GM19397 (cell line): Measurements from ENCODE around the gene KCTD5.

ENCODE experiments used
- ATAC-seq: cut with Tn5 transposase; IDR thresholded peaks from one replicate; pipeline ENCODE4 v1.9.1; 2021; ENCODE audit warnings: mild to moderate bottlenecking, moderate library complexity; ENCODE audit not compliant: unreplicated experiment

Gene KCTD5

DNA sequence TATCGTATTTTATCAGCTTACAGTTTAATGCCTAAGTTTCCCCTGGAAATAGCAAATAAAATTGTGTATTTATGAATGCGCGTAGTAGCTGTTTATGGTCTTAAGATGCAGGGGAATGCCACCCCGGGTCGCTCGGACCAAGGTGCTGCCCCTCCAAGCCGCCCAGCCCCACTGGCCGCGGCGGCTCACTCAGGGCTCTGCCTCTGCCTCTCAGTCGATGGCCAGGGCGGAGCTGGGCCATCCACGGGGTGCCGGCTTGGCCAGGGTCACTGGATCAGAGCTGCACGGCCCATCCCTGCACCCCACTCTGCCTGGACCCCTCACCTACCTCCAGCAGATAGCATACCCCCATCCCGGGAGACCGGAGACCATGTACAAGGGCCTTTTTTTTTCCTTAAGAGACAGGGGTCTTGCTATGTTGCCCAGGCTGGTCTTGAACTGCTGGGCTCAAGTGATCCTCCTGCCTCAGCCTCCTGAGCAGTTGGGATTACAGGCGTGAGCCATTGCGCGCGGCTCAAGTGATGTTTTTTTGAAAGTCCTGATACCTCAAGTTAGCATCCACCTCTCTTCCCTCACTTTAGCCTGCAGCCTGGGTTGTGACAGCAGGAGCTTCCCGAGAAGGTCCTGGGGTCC lies 26.7 kb downstream of the KCTD5 start:
- ATAC-seq = no peak

DNA sequence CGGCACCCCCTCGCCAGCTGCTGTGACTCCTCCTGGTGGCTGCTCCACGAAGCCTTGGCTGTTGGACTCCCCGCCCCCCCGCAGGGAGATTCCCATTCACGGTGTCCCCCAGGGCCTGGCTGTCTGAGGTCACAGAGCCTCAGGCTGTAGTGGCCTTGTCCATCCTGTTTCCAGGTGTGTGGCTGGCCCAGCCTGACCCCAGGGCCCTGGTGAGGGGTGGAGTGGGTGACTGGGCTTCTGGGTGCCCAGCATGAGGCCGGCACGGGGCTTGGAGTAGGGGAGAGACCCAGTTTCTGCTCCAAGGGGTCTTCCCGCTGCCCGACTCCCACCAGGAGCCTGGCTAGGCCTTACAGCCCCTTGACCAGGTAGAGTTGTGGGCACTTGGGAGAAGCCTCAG lies 27.3 kb downstream of the KCTD5 start:
- ATAC-seq = no peak

DNA sequence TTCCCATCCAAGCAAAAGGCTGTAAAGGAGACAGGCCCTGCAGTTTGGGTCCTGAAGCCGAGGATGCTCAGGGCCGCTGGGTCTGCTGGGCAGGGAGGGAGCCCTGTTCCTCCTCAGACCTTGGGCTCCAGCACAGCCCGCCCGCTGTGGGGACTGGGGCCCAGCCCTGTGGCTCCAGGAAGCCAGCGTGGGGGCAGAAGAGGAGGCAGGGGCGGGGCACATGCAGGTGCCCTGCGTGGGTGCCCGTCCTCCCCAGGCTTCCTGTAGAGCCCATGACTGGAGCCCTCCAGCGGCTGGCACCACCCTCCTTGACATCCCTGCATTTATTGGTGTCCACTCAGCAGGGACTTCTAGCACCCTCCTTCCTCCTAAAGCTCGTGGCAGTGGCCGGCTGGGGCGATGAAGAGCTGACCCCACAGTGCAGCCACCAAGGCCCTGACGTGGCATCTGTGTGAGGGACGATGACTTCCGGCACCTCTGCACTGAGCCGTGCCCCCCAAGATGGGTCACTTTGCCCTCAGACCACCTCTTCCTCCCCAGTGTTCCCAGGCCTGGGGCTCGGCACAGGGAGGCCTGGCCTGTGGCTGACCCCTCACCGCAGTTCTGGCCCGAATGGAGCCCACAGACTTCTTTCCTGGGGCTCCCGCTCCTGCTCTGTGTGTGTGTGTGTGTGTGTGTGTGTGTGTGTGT lies 27.8 kb downstream of the KCTD5 start:
- ATAC-seq = no peak

DNA sequence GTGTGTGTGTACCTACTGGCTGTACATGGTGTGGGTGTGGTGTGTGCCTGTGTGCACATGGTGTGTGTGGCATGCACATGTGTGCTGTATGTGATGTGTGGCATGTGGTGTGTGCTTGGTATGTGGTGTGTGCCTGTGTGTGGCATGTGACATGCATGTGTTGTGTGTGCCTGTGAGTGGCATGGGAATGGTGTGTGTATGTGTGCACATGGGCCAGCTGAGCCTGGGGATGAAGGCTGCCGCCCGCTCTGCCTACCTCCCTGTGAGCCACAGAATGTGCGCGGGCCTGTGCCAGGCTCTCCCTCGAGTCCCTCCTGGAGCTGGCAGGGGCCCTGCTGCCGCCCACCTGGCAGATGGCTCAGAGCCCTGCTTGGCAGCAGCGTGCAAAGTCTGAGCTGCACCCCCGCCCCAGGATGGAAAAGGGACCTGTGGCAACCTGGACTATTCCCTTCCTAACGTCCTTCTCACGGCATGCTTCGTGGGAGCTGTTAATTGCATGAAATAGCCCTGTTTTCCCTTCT lies 28.4 kb downstream of the KCTD5 start:
- no peak for ATAC-seq

DNA sequence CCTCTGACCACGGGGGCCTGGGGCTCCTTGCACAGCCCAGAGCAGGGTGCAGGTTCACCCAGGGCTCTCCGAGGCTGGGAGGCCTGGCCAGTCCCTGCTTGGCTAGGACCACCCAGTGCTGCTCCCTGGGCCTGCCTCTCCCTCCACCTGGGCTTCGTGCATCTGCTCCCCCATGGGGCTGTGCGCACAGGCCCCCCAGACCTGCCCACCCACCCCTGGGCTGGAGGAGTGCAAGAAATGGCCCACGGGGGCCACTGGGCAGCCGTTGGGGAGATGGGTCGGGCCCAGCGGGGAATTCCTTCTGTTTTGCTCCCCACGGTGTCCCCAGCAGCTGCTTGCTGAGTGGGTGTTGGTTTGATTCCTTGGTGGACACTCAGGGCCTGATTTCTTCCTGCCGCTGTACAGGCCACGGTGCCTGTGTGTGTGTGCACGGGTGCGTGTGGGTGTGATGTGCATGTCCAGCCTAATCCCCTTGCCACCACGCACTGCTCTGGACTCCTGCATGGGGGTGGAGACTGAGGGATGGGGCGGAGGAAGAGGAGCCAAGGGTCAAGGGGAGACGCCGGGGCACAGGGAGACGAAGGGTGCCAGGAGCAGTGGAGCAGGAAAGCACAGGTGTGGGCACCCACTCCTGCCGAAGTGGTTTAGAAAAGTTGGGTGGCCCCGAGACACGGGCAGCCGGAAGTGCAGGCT lies 29.2 kb downstream of the KCTD5 start:
- ATAC-seq = no peak

DNA sequence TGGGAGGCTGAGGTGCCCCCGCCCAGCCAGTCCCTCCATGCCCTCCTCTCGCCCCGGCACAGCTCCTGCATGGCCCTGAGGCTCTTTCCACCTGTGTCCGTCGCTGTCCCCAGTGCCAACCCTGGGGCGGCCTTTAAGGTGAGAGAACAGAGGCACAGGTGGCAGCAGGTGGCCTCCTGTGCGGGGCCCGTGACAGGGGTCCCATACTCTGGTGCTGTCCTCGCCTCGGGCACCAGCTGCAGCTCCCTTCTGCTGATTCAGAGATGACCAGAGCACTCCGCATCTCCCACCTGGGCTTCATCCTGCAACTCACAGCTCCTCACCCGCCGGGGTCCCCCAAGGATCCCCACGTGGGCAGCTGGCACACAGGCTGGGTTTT lies 29.7 kb downstream of the KCTD5 start:
- no peak for ATAC-seq

DNA sequence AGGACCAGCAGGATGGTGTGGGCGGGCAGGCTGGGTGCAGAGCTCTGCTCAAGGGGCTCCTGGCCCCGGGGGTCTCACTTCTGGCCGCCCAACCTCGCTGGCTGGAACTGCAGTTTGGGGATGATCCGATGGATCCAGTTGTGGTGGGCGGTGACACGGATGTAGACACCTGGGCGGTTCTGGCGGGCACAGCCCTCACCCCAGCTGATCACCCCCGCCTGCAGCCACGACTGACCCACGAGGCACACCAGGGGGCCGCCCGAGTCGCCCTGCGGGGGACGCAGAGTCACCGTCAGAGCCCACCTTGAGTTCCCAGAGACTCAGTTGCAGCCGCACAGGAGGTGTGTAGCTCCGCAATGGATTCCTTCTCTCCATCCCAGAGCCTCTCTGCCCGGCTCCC lies 30.2 kb downstream of the KCTD5 start:
- ATAC-seq = no peak

DNA sequence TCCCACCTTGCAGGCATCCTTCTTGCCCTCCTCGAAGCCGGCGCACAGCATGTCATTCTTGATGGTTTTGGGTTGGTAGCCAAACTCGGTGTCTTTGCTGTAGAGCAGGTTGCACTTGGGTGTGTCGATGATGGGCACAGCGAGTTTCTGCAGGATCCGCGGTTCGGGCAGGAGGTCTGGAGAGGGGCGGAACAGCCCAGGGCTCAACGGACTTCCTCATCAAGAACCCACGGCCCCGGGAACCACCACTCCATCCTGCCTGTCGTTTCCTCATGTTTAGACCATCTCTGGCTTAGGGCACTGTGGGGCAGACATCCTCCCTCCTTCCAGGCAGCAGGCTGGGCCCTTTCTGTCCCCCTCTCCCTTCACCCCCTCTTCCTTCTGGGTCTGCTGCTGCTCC lies 31.2 kb downstream of the KCTD5 start:
- ATAC-seq = no peak

DNA sequence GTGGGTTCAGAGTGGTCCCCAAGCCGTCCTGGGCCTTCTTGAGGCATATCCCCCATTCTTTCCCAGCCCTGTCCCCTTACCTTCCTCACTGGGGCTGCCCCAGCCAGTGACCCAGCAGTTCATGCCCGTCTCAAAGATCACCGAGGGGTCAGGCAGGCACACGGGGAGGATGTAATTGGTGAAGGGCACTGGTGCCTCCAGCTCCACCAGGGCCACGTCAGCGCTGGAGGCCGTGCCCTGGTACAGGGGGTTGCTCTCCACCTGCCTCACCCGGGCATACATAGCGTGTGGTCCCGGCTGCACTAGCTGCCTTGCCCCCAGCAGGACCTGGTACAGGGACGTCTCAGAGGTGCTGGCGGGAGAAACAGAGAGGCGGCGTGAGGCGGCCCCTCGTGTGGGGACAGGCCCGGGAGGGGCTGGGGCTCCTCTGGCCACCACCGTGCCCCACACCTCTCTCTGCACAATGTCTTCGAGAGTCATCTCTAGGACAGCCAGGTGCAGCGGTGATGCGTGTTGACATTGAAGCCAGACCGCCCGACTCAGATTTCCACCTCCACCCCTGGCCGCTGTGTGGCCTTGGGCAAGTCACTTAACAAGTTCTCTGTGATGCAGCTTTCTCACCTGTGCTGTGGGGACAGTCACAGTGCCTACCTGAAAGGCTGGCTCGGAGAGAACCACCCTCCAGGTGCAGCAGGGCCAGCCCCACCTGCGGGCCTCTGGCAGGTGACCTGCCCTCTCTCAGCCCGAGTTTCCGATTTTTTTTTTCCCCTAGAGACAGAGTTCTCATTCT lies 31.9 kb downstream of the KCTD5 start:
- ATAC-seq = no peak

DNA sequence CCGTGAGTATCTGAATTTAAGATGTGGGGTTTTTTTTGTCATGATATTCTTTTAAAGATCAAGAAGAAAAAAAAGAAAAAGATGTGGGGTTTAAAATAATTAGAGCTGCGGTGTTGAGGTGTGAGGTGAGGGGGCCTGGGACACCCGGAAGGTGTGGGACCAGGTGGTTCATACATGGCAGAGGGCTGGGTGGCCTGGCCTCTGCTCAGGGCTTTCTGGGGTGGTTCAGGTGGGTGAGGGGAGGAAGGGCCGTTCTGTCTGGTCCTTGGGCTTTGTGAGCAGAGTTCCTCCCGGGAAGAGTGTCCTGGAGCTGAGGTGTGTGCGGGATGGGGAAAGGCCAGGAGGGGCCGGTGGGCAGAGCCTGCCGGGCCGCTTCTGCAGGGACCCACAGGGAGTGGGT lies 32.7 kb downstream of the KCTD5 start:
- no peak for ATAC-seq

DNA sequence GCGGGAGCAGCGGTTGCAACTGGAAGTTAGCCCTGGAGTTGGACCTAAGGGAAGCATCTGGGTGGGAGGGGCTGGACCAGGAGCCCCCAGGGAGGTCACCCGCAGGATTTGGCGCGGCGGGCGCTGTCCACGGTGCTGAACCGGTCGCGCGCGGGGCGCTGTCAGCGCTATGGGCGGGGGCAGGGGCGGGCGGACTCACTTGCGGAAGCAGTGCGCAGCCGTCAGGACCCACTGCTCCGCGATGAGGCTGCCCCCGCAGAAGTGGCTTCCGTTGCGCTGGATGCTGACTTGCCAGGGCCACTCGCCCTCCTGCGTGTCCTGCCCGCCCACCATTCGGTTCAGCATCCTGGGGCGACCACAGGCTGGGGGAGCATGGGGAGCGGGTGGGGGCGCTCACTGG lies 33.2 kb downstream of the KCTD5 start:
- ATAC-seq = no peak

DNA sequence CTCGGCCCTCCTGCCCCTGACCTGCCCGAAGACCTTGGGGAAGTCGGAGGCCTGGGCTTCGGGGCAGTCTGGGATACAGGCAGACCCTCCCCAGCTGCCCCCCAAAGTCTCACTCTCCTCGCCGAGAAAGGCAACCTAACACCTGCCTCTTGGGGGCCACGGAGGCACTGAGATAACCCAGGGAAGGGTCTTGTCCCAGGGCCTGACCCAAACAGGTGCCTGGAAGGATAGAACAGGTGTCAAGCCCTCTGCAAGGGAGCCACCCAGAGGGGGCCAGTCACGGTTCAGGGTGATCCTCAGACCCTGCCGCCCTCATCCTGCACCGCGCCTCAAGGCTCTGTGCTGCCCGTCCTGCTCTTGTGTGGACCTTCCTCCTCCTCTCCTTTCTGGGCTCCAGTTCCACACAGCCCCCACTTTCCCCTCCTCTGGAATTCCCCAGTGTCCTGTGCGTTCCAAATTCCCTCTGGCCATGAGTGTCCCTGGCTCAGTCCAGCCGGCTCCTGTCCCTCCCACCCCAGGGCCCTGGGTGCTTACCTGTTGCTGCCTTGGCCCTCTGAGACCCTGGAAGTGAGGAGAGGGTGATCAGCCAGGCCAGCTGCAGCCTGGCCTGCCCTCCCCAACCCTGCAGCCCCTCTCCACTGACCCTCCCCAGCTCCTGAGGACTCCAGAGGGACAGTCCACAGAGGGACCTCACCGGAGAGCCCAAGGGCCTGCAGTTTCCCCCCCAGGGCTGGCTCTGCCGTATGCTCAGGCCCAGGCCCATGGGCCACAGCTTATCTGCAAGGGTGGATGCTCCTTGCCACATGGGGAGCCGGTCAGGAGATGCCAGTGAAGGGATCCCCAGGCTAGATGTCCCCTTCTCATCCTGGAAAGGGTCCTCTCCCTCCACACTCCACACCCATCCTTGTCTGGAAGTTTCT lies 33.9 kb downstream of the KCTD5 start:
- ATAC-seq = no peak

DNA sequence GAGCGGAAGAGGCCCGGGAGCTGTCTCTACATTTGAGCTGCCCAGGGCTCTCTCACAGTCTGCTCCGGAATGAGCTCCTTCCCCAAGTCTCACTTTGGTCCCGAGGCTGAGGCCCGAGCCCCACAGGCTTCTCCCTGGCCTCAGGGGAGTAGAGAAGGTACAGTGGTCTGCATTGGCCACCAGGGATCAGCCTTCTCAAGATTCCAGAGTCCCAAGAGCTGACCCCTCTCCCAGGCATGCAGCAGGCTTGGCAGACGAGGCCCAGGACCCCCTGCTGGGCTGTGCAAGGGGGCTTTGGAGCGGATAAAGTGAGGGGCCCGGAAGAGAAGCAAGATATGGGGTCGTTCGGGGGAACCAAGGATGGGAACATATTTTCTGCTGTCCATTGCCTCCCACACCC lies 34.6 kb downstream of the KCTD5 start:
- ATAC-seq = no peak

DNA sequence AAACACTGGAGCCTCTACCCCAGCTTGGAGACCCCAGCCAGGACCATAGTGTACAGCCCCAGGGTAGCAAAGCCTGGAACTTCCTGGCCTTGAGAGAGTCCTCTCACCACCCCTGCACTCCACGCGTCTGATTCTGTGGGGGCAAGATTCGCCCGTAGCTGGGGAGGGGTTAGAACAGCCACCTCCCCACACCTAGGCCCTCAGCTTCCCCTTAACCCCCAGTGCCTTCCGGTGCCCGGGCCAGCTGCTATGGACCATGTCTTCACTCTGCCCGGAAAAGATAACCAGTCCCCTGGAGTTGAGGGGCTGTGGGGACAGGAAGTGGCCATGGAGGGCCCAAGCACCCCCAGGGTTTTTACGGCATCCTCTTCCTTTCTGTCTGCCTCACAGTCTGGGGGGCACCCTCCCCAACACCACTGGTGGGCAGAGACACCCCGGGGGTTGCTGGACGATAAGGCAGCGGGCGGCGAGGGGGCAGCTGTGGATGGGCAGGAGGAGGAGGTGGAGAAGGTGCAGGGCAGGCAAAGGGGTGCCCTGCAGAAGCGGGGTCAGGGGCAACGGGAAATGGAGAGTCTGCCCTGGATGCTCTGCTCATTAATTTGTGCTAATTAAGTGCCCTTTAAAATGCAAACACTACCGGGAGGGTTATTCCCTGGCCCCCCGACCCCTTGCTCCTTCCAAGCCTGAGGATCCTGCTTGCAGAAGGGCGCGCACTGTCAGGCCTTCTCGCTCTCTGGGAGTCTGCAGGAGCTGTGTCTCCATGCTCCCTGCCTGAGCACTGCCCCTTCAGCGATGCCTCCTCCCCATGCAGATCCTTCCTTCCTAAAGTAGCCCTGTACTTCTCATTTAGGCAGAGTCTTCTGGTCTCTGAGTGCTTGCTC lies 35.3 kb downstream of the KCTD5 start:
- no peak for ATAC-seq

DNA sequence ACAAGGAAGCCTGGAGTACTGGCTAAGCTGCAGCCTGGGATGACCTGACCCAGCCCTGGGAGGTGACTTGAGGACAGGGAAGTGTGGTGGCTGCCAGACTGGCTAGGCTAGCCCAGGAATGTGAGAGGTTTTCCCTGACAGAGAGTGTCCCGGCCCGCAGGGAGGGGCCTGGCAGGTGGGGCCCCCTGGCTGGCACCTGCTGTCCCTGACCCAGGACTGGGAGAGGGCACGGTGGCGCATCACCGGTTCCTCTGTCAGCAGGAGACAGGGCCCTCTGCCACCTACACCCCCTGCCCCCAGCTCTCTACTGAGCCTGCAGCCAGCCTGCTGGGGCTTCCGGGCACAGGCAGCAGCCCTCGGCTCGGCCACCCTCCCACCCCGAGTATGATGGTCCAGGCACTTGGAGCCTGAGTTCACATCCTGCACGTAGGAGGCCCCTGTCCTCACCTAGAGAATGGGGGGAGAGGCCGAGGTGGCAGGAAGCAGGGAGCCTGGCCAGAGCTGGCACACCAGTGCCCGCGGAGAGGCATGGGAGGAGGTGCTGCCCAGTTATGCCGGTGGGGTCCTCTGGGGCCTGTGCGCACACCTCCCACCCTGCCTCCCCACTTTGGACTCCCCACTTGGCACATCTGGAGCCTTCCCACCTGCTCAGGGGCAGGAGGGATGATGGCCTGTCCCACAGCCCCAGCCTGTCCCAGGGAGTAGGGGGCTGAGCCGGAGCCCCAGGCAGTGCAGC lies 37.2 kb downstream of the KCTD5 start:
- ATAC-seq = no peak

DNA sequence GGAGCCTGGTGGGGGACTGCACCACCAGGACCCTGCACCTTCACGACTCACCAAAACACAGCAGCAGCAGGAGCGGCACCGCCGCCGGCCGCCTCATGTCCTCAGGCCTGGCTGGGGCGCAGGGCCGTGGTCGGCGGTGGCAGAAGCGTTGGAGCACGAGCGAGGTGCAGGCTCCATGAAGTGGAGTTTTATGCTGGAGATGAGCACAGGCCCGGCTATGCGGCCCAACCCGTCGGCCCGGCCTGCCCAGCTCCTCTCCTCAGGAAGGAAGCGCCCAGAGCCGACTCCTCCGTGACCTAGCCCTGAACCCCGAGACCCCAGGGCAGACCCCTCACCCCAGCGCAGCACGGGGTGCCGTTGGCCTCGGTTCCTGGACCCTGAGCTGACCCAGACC lies 37.7 kb downstream of the KCTD5 start, which contains the start of gene PRSS27:
Gene PRSS27, minus strand, starts transcription at position 161 of the 394 bp plus-strand sequence. Its CDS starts 64 bp downstream, at position 97.
- ATAC-seq = no peak

DNA sequence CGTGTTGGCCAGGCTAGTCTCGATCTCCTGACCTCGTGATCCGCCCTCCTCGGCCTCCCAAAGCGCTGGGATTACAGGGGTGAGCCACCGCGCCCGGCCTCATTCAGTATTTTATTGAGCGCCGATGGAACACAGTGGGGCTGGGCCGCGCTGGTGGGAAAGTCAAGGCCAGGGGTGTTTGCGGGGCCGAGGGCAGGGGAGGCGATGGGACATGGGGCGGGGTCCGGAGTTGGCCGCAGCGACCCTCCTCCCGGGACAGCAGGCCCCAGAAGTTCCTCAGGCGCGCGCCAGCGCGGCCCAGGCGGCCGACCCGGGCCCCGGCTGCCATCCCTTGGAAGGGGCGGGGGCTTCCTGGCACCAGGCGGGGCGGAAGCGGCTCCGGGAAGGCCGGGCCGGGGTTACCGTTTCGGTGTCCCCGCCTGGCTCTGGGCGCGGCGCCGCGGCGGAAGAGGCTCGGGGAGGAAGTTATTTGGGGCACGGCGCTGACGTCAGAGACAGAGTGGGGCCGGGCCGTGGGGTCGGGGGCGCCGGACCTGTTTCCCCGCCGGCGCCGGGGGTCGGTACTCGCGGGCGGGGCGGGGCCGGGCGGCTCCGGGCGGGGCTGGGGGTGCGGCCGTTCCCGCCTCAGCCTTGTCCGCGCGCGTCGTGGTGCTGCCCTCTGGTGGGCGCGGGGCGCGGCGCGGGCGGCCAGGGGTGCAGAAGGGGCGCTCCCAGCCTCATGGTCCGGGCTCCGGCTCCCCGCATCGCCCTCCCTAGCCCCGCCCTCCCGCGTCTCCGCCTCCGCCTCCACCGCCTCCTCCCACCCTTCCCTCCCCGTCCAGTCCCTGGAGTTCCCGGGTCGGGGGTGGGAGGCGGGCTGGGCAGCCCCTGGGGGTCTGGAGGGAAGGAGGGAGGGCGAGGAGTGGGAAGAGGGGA lies 38.7 kb downstream of the KCTD5 start:
- peak; percentile 83 for ATAC-seq
